Bronchial epithelial cell (primary cell): ENCODE measurements around the gene GIPC3. TPM values are rescaled to one million over a fixed set of nuclear protein-coding genes. Genes with fewer than 3 reads are reported as not detected.

Experiments
- DNase-seq: peaks from one replicate; pipeline ENCODE4 v3.0.0-alpha.2; 2010; ENCODE audit warnings: low read depth
- FAIRE-seq: peaks from 2 replicates; lab custom pipeline; 2011; peaks lifted over from hg19 to GRCh38; lab: Jason Lieb, UNC
- H3K27me3 ChIP-seq: 2 replicates; pipeline ENCODE4 v1.5.1; 2011; ENCODE audit warnings: low read length; ENCODE audit not compliant: control insufficient read depth, insufficient read depth
- H3K36me3 ChIP-seq: 2 replicates; pipeline ENCODE4 v1.5.1; 2011; ENCODE audit warnings: low read length; ENCODE audit not compliant: control insufficient read depth, insufficient read depth
- H3K4me3 ChIP-seq: 2 replicates; pipeline ENCODE4 v1.5.1; 2011; ENCODE audit warnings: mild to moderate bottlenecking, low read depth, low read length, control low read depth
- CTCF ChIP-seq: IDR thresholded peaks from 2 replicates; pipeline ENCODE4 v1.5.1; 2011; ENCODE audit warnings: mild to moderate bottlenecking, moderate library complexity, low read length, control low read depth, inconsistent platforms; ENCODE audit not compliant: insufficient read depth, severe bottlenecking
- total RNA-seq: library from RNA; depleted of rRNA; stranded (reverse); fragments of >200 nt; gene quantifications from 2 replicates; pipeline ENCODE4 v1.2.1, GENCODE V29; 2014

Gene GIPC3
- total RNA-seq, 1 donor from 2014 or later: not detected

GRCh38 chr19:3548606-3549005 lies 36.7 kb upstream of the GIPC3 start:
- Histone ChIP-seq H3K36me3 (peaks cover 23% of the 10 kb centered on the region), H3K4me3 (no peak overlapping the region), H3K27me3 (no peaks in the 10 kb centered on the region)
- FAIRE-seq: no peak
- DNase-seq: no peak
- TF ChIP-seq CTCF: no peak

- Histone ChIP-seq H3K4me3 (no peak overlapping the region), H3K36me3 (peaks cover 21% of the 10 kb centered on the region), H3K27me3 (no peaks in the 10 kb centered on the region)
- DNase-seq: no peak
- FAIRE-seq: no peak
- TF ChIP-seq CTCF: no peak
These were observed 35.5 kb upstream of the GIPC3 start for GRCh38 chr19:3549816-3550215.

DNA sequence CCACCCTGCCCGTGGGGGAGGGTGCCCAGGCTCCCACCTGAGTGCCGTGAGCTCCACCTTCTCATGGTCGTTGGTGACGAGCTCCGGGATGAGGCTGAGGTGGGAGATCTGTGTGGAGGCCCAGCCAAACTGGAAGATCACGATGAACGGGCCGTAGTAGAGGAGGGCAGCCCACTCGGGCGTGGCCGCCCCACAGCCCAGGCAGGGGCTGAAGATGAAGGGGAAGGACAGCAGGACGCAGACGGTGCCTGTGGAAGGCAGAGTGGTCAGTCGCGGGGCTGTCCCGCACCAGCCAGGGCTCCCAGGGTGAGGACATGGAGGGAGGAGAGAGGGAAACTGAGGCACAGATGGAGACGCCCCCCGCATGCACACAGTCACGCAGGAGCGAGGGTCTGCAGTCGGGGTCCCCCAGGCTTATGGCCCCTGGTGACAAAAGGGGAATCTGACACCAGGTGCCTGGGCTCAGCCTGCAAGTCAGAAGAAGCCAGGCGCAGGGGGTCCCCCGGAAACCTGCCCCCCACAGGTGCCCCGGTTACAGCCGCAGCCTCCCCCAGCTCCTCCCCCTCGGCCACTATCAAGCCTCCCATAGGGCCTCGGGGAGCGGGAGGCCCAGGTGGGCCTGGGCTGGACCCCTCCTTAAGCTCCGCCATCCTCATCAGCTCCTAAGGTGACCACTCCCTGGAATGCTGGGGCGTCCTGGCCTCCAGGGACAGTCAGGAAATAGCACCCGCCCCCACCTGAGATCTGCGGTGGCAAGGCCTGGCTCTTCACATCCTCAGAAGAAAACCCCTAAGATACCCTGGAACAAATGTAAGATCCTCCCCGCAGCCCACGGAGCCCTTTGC lies 34.1 kb upstream of the GIPC3 start:
- H3K27me3 ChIP-seq: no peaks in the 10 kb centered on the region

GRCh38 chr19:3551792-3552095 lies 33.5 kb upstream of the GIPC3 start:
- no peak for TF ChIP-seq CTCF
- H3K27me3 ChIP-seq: no peaks in the 10 kb centered on the region
- no peak for FAIRE-seq

More for the DNA sequence above, 34.1 kb upstream of the GIPC3 start:
- no peak for TF ChIP-seq CTCF
- no peak for DNase-seq
- H3K4me3 ChIP-seq: no peak overlapping the region
- FAIRE-seq: no peak
- H3K36me3 ChIP-seq: peaks cover 18% of the 10 kb centered on the region

GRCh38 chr19:3554254-3555083 lies 30.8 kb upstream of the GIPC3 start:
- DNase-seq: no peak
- FAIRE-seq: peak; percentile 13
- Histone ChIP-seq H3K36me3 (peaks cover 7% of the 10 kb centered on the region), H3K27me3 (no peaks in the 10 kb centered on the region), H3K4me3 (no peak overlapping the region)
- no peak for TF ChIP-seq CTCF

More at GRCh38 chr19:3551792-3552095, 33.5 kb upstream of the GIPC3 start:
- no peak for DNase-seq
- Histone ChIP-seq H3K4me3 (no peak overlapping the region), H3K36me3 (peaks cover 18% of the 10 kb centered on the region)
